ENCODE results near the gene DHFR. TPM values are rescaled to one million over a fixed set of nuclear protein-coding genes. Genes with fewer than 3 reads are reported as not detected.

The DHFR gene
- total RNA-seq, 1 donor from 2014 or later, result 23.5 TPM

- no peak for DNase-seq
- Mint-ChIP-seq H3K36me3 (ENCODE audit: unreplicated experiment) (no peaks in the 10 kb centered on the region), H3K4me3 (ENCODE audit: unreplicated experiment) (no peak overlapping the region), H3K4me1 (ENCODE audit: low read depth, unreplicated experiment) (no peaks in the 10 kb centered on the region), H3K27ac (ENCODE audit: unreplicated experiment) (no peak overlapping the region), H3K27me3 (ENCODE audit: unreplicated experiment) (no peaks in the 10 kb centered on the region), H3K9me3 (ENCODE audit: unreplicated experiment) (no peaks in the 10 kb centered on the region)
- no peak for TF ChIP-seq CTCF (IDR thresholded peaks at IDR 0.05; ENCODE audit: partially characterized antibody, unreplicated experiment)
Measured at GRCh38 chr5:80594810-80595209, 60.0 kb downstream of the DHFR start.

GRCh38 chr5:80592761-80593160 is 62.0 kb downstream of the DHFR start:
- no peaks in the 10 kb centered on the region for H3K9me3 Mint-ChIP-seq (ENCODE audit: unreplicated experiment)
- no peaks in the 10 kb centered on the region for H3K36me3 Mint-ChIP-seq (ENCODE audit: unreplicated experiment)
- H3K4me1 Mint-ChIP-seq (ENCODE audit: low read depth, unreplicated experiment), result no peaks in the 10 kb centered on the region

DNA sequence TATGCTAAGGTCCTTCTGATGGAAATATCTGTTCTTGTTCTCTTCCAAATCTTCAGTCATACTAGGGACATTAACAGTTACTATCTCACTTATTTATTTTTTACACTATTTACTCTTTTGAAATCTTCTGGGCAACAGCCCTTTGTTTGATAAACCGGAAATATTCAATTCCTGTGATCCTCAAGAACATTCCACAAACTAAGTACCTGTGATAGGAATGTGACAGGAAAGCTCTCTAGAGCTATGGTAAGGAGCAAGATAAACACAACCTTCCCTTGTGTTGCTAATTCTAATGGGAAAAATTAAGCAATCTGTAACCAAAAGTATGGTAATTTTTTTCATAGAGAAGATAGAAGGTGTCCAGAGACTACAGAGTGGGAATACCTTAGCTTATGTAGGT is 62.7 kb downstream of the DHFR start:
- H3K27me3 Mint-ChIP-seq (ENCODE audit: unreplicated experiment), result no peaks in the 10 kb centered on the region
- H3K9me3 Mint-ChIP-seq (ENCODE audit: unreplicated experiment), result no peaks in the 10 kb centered on the region
- no peaks in the 10 kb centered on the region for H3K36me3 Mint-ChIP-seq (ENCODE audit: unreplicated experiment)
- H3K4me1 Mint-ChIP-seq (ENCODE audit: low read depth, unreplicated experiment), result no peaks in the 10 kb centered on the region
- no peak overlapping the region for H3K4me3 Mint-ChIP-seq (ENCODE audit: unreplicated experiment)
- H3K27ac Mint-ChIP-seq (ENCODE audit: unreplicated experiment), result no peak overlapping the region
- DNase-seq, result no peak
- no peak for TF ChIP-seq CTCF (IDR thresholded peaks at IDR 0.05; ENCODE audit: partially characterized antibody, unreplicated experiment)

More at GRCh38 chr5:80592761-80593160, 62.0 kb downstream of the DHFR start:
- H3K4me3 Mint-ChIP-seq (ENCODE audit: unreplicated experiment), result no peak overlapping the region
- no peak for DNase-seq
- H3K27me3 Mint-ChIP-seq (ENCODE audit: unreplicated experiment), result no peaks in the 10 kb centered on the region
- no peak overlapping the region for H3K27ac Mint-ChIP-seq (ENCODE audit: unreplicated experiment)
- TF ChIP-seq CTCF (IDR thresholded peaks at IDR 0.05; ENCODE audit: partially characterized antibody, unreplicated experiment), result no peak

DNA sequence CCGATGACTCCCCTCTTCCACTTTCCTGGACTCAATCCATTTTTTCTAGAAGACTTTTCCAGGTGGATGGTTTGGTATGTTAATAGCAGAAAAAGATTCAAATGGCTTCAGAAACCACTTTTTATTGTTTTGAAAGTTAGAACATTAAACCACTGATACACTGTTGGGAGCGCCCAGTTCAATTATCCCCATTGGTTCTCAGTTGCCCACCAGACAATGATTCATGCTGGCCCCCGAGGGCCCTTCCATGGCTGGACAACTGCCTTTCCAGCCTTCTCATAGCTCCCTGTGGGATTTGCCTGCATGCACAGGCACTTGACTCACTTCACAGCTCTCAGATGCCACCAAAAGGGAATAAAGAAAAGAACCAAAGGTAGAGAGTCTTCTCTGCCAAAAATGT is 63.4 kb downstream of the DHFR start:
- H3K4me1 Mint-ChIP-seq (ENCODE audit: low read depth, unreplicated experiment), result no peaks in the 10 kb centered on the region
- no peak overlapping the region for H3K27ac Mint-ChIP-seq (ENCODE audit: unreplicated experiment)
- no peaks in the 10 kb centered on the region for H3K27me3 Mint-ChIP-seq (ENCODE audit: unreplicated experiment)
- no peaks in the 10 kb centered on the region for H3K9me3 Mint-ChIP-seq (ENCODE audit: unreplicated experiment)
- H3K36me3 Mint-ChIP-seq (ENCODE audit: unreplicated experiment), result no peaks in the 10 kb centered on the region
- TF ChIP-seq CTCF (IDR thresholded peaks at IDR 0.05; ENCODE audit: partially characterized antibody, unreplicated experiment), result no peak
- no peak for DNase-seq
- no peak overlapping the region for H3K4me3 Mint-ChIP-seq (ENCODE audit: unreplicated experiment)

DNA sequence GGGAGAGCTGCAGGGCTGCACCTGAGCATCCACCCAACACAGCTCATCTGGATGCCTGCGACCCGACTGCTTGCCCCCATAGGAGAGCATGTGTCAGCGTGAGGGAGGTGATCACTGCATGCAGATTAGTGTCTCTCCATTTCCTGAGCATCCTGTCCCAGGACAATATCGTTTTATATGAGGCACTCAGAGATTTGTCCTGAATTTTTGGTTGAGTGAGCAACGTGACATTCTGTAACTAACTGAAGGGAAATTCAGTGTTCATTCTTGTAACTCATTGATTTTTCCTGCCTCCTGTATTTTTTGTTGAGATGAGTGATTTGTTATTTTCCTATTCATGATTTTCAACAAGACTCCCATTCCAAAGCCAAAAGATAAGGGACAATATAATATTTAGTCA is 64.0 kb downstream of the DHFR start:
- H3K36me3 Mint-ChIP-seq (ENCODE audit: unreplicated experiment), result no peaks in the 10 kb centered on the region
- H3K4me1 Mint-ChIP-seq (ENCODE audit: low read depth, unreplicated experiment), result no peaks in the 10 kb centered on the region
- H3K9me3 Mint-ChIP-seq (ENCODE audit: unreplicated experiment), result no peaks in the 10 kb centered on the region
- H3K27me3 Mint-ChIP-seq (ENCODE audit: unreplicated experiment), result no peaks in the 10 kb centered on the region
- no peak for DNase-seq
- no peak for TF ChIP-seq CTCF (IDR thresholded peaks at IDR 0.05; ENCODE audit: partially characterized antibody, unreplicated experiment)
- H3K4me3 Mint-ChIP-seq (ENCODE audit: unreplicated experiment), result no peak overlapping the region
- no peak overlapping the region for H3K27ac Mint-ChIP-seq (ENCODE audit: unreplicated experiment)
